OCI-LY3 (cell line): ENCODE data around the gene CHRDL2.

Experiments
- H2AFZ ChIP-seq: fragments of 200-600, 300-600 bp; shearing (Covaris generic); 2 replicates; pipeline ENCODE4 v1.6.0; 2014; ENCODE audit warnings: antibody characterized with exemption, low read depth, low read length
- H3K27ac ChIP-seq: fragments of 200-600, 300-600 bp; sonication (generic); 2 replicates; pipeline ENCODE4 v1.5.1; 2014; ENCODE audit warnings: mild to moderate bottlenecking, low read length, moderate library complexity, mixed read lengths
- H3K27me3 ChIP-seq: fragments of 200-600, 300-600 bp; sonication (generic); 2 replicates; pipeline ENCODE4 v1.6.1; 2014; ENCODE audit warnings: low read depth, low read length, mixed read lengths
- H3K36me3 ChIP-seq: fragments of 200-600, 300-600 bp; sonication (generic); replicated peaks from 2 replicates; pipeline ENCODE3; 2014; ENCODE audit warnings: low read depth, low read length, mixed read lengths
- H3K4me1 ChIP-seq: fragments of 300-600, 200-600 bp; sonication (generic); 2 replicates; pipeline ENCODE4 v1.6.1; 2014; ENCODE audit warnings: low read length, mixed read lengths
- H3K4me2 ChIP-seq: fragments of 200-600, 300-600 bp; sonication (generic); 2 replicates; pipeline ENCODE4 v1.6.1; 2014; ENCODE audit warnings: low read length, mixed read lengths
- H3K4me3 ChIP-seq: fragments of 300-600, 200-600 bp; sonication (generic); 2 replicates; pipeline ENCODE4 v1.5.1; 2014; ENCODE audit warnings: antibody characterized with exemption, mild to moderate bottlenecking, low read length, moderate library complexity
- H3K79me2 ChIP-seq: fragments of 300-600, 200-600 bp; shearing (Covaris generic); 2 replicates; pipeline ENCODE4 v1.6.1; 2014; ENCODE audit warnings: mild to moderate bottlenecking, low read length, mixed read lengths
- H3K9ac ChIP-seq: fragments of 300-600, 200-600 bp; shearing (Covaris generic); 2 replicates; pipeline ENCODE4 v1.6.0; 2014; ENCODE audit warnings: mild to moderate bottlenecking, low read length, moderate library complexity
- H3K9me3 ChIP-seq: fragments of 200-600, 300-600 bp; shearing (Covaris generic); 2 replicates; pipeline ENCODE4 v1.6.1; 2014; ENCODE audit warnings: low read length, mixed read lengths; ENCODE audit not compliant: insufficient read depth
- H4K20me1 ChIP-seq: fragments of 200-600, 300-600 bp; sonication (generic); 2 replicates; pipeline ENCODE4 v1.6.1; 2016; ENCODE audit warnings: low read length, mixed read lengths; ENCODE audit not compliant: insufficient read depth
- CTCF ChIP-seq: fragments of 200-600, 300-600 bp; sonication (generic); IDR thresholded peaks from 2 replicates; pipeline ENCODE4 v1.5.1; 2014; ENCODE audit warnings: antibody characterized with exemption, low read length, low read depth
- EZH2phosphoT487 ChIP-seq: fragments of 200-600 bp; shearing (Covaris generic); IDR thresholded peaks from 2 replicates; pipeline ENCODE4 v1.6.1; 2018; ENCODE audit warnings: antibody characterized with exemption, mixed run types, low read depth

The CHRDL2 gene

DNA sequence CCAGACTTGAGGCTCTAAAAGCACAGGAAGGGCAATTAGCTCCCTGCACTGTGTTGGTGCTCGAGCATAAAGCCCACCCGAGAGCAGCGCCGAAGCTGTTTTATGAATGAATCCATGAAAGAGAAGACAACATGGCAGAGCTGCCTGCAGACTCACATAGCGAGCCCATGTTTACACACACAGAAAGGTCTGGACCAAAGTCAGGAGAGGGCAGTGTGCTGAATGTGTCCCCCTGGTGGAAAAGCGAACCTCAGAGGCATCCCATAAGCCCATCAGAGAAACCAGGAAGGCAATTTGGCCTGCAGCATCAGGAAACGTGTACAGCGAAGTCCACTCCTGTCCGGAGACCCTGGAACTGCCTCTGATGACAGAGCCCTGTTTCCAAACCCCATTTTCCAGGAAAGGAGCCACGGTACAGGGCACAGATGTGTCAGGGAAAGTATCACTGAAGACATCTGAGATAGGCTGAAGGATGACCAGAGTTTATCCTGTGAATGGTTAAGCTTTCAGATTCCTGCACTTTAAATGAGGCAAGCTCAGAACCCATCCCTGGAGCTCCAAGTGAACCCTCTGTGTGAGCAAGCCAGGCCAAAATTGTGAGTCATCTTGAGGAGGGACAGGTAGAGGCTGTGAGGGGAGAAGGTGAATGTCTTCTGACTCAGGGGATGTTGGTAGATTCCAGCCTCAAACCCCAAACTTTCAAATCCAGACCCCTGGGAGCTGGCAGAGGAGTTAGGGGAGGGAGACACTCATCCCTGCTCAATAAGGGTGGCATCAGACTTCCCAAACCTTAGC, 36.9 kb downstream of the CHRDL2 start:
- Histone ChIP-seq H3K4me1 (peaks cover 11% of the 10 kb centered on the region), H3K27ac (no peak overlapping the region), H3K36me3 (no peaks in the 10 kb centered on the region), H3K4me2 (no peak overlapping the region), H2AFZ (no peak overlapping the region), H3K9me3 (no peaks in the 10 kb centered on the region), H3K9ac (no peak overlapping the region), H4K20me1 (no peaks in the 10 kb centered on the region), H3K27me3 (no peaks in the 10 kb centered on the region), H3K4me3 (no peak overlapping the region), H3K79me2 (no peaks in the 10 kb centered on the region)
- TF ChIP-seq CTCF, result no peak
- no peak for TF ChIP-seq EZH2phosphoT487

- H3K4me2 ChIP-seq, result no peak overlapping the region
- TF ChIP-seq CTCF (no peak), EZH2phosphoT487 (no peak)
- no peaks in the 10 kb centered on the region for H3K27me3 ChIP-seq
- no peaks in the 10 kb centered on the region for H3K79me2 ChIP-seq
- H3K4me1 ChIP-seq, result peaks cover 11% of the 10 kb centered on the region
- H3K36me3 ChIP-seq, result no peaks in the 10 kb centered on the region
- no peak overlapping the region for H3K27ac ChIP-seq
- no peak overlapping the region for H3K9ac ChIP-seq
- no peaks in the 10 kb centered on the region for H3K9me3 ChIP-seq
- H4K20me1 ChIP-seq, result no peaks in the 10 kb centered on the region
- no peak overlapping the region for H3K4me3 ChIP-seq
- no peak overlapping the region for H2AFZ ChIP-seq
Observed at GRCh38 chr11:74693531-74693930, 37.7 kb downstream of the CHRDL2 start.

DNA sequence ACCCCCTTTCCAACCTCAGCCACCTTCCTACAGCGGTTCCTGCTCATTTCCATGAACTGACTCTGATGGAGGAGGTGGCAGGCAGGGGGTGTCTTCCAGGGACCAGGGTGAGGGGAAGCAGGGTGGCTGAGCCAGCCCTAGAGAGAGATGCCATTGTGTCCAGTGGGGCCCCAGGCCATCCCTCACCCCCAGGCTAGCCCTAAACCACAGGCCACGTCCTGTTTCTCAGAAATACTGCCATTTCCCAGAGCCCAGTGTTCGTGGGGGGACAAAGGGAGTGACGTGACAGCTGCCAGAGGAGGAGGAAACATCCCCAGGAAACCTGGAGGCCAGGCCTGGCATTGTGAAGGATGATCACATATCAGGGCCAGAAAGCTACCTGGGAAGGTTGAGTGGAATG, 39.5 kb downstream of the CHRDL2 start:
- Histone ChIP-seq H3K36me3 (no peaks in the 10 kb centered on the region), H2AFZ (no peak overlapping the region), H4K20me1 (no peaks in the 10 kb centered on the region), H3K9me3 (no peaks in the 10 kb centered on the region), H3K27me3 (no peaks in the 10 kb centered on the region), H3K4me2 (no peak overlapping the region), H3K9ac (no peak overlapping the region), H3K4me1 (peaks cover 3% of the 10 kb centered on the region), H3K79me2 (no peaks in the 10 kb centered on the region), H3K4me3 (no peak overlapping the region), H3K27ac (no peak overlapping the region)
- TF ChIP-seq EZH2phosphoT487 (no peak), CTCF (no peak)

- no peak overlapping the region for H3K27ac ChIP-seq
- H3K4me3 ChIP-seq, result no peak overlapping the region
- no peaks in the 10 kb centered on the region for H4K20me1 ChIP-seq
- H3K36me3 ChIP-seq, result no peaks in the 10 kb centered on the region
- no peak overlapping the region for H3K4me2 ChIP-seq
- H3K79me2 ChIP-seq, result no peaks in the 10 kb centered on the region
- no peak for TF ChIP-seq EZH2phosphoT487
- H3K4me1 ChIP-seq, result peaks cover 8% of the 10 kb centered on the region
- no peaks in the 10 kb centered on the region for H3K9me3 ChIP-seq
- no peak overlapping the region for H3K9ac ChIP-seq
- no peaks in the 10 kb centered on the region for H3K27me3 ChIP-seq
- no peak overlapping the region for H2AFZ ChIP-seq
Observed at GRCh38 chr11:74689666-74690065, 41.6 kb downstream of the CHRDL2 start.
